A172 (cell line): ENCODE data around the gene NR2F1-AS1. TPM values are rescaled to one million over a fixed set of nuclear protein-coding genes. Genes with fewer than 3 reads are reported as not detected.
"Not testable (repeated sequence)": the region's sequence is repeated elsewhere in the genome, so short reads cannot be mapped to it uniquely, and the experiment has no call there.

Experiments used
- DNase-seq: peaks from one replicate; pipeline ENCODE4 v3.0.0-alpha.2; 2015; ENCODE audit warnings: low spot score
- total RNA-seq: library from RNA; depleted of rRNA; stranded (reverse); fragments of >200 nt; shearing (Covaris generic); gene quantifications from 2 replicates; pipeline ENCODE4 v1.2.3, GENCODE V29; 2014

Gene NR2F1-AS1
- total RNA-seq, 1 experiment from 2014 or later = 24.4 TPM

DNA sequence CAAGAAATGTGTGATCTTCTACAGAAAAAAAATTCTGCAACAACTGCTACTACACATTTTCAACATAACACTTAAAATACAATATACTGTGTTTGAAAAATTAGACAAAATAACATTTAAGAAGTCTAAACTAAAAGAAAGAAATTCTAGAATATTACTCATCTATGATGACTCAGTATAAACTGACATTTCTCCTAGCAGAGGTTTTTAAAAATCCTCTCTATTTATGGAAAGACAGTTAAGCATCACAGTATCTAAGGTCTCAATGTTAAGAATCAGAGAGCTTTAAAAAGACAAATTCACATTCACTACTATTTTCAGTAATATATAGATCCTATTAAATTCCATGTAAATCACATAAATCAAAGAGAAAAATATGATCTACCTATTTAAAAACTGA is 61.3 kb downstream of the NR2F1-AS1 start:
- no peak for DNase-seq

DNA sequence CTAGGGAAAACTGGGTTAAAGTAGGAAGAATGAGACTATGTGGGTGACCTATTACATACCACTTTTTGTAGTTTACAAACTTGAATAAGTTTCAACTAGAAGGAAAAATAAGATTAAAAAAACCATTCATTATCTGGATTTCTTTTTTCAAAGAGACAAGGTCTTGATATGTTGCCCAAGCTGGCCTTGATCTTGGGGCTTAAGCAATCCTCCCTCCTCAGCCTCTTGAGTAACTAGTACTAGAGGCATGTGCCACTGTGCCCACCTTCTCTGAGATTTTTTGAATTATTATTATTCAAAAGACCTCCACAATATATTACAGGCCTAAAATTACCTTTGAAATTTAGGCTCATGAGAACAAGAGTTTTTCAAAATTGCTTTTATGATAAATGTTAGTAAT is 63.2 kb downstream of the NR2F1-AS1 start:
- no peak for DNase-seq

DNA sequence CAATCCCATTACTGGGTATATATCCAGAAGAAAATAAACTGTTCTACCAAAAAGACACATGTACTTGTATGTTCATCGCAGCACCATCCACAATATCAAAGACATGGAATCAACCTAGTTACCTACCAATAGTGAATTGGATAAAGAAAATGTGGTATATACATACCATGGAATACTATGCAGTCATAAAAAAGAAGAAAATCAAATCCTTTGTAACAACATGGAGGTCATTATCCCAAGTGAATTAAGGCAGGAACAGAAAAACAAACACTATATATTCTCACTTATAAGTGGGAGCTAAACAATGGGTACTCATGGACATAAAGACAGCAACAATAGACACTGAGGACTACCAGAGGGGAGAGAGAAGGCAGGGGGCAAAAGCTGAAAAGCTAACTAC is 67.7 kb downstream of the NR2F1-AS1 start:
- DNase-seq = no peak

DNA sequence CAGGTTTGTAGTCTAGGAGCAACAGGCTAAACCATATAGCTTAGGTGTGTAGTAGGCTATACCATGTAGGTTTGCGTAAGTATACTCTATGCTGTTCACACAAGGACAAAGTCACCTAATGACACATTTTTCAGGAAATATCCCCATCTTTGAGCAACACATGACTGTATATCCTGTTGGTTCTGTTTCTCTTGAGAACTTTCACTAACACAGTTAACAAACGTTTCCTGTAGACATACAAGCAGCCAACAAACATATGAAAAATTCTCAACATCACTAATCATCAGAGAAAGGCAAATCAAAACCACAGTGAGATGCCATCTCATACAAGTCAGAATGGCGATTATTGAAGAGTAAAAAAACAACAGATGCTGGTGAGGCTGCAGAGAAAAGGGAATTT is 68.2 kb downstream of the NR2F1-AS1 start:
- DNase-seq = peak; percentile 80

DNA sequence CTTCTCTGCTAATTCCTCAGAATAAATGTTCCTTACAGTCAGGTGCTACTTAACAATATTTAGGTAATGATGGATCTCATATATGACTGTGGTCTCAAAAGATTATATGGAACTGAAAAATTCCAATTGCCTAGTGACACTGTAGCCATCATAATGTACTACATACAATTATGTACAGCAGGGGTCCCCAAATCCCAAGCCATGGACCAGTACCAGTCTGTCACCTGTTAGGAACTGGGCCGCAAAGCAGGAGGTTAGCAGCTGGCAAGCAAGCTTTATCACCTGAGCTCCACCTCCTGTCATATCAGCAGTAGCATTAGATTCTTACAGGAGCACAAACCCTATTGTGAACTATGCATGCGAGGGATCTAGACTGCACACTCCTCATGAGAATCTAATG is 69.6 kb downstream of the NR2F1-AS1 start:
- DNase-seq = no peak

DNA sequence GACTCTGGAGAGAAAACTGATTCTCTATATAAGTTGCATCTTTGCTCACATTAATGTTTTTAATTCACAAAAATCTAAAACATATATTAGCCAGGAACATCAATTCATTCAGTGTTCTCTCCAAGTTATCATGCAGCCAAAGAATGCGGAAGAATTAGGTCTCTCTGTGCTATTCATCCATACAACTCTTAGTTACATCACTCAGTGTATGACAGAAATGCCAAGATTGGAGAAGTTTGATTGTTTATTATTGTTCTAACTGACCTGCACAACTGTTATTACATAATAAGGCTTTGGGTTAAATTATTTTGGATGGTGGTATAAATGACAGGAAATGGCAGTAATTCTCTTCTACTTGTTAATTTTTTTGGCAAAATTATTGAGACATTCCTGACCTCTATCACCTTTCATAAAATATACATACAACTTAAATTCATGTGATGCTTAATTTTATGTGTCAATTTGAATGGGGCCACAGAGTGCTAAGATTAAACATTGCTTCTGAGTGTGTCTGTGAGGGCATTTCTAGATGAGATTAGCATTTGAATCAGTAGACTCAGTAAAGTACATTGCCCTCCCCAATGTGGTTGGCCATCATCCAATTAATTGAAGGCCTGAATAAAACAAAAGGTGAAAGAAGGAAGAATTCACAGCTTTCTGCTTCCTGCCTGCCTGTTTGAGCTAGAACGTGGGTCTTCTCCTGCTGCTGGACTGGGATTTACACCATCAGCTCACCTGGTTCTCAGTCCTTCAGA is 70.2 kb downstream of the NR2F1-AS1 start:
- DNase-seq = no peak

DNA sequence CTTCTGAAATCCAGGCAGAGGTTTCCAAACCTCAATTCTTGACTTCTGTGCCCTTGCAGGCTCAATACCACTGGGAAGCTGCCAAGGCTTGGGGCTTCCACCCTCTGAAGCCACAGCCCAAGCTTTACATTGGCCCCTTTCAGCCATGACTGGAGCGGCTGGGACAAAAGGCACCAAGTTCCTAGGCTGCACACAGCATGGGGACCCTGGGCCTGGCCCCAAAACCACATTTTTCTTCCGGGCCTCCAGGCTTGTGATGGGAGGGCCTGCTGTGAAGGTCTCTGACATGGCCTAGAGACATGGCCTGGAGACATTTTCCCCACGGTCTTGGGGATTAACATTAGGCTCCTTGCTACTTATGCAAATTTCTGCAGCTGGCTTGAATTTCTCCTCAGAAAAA is 75.5 kb downstream of the NR2F1-AS1 start:
- not testable (repeated sequence) for DNase-seq

DNA sequence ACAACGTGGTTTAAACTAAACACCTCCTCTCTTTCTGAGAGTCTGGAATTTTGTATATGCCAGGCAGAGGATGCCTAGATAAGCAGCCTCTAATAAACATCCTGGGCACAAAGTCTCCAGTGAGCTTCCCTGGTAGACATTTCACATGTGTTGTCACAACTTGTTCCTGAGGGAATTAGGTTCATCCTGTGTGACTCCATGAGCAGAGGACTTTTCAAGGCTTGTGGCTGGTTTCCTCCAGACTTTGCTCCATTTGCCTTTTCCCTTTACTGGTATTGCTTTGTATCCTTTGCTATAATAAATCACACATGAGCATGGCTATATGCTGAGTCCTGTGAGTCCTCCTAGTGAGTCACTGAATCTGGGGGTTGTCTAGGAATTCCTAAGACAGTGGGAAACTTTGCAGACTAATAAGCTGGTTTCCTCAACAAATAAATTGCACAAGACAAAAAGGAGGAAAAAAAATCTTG is 77.4 kb downstream of the NR2F1-AS1 start:
- DNase-seq = peak; percentile 91

DNA sequence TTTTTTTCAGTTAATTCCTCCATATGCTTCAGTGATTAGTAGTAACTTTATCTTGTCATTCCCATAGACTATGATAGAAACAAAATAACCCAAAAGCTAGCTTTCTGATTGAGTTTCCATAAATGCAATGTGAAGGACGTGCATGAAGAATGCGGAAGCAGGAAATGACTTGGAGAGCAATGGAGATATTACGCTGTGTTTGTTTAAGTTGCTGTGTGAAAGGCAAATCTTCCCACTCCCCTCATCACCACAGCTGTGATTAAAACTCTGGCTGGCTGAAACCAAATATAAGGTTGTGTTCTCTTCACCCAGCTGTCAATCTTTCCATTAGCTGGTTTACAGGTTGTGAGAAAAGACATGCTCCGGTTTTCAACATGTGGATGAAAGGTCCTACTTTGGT is 83.9 kb downstream of the NR2F1-AS1 start:
- DNase-seq = no peak

DNA sequence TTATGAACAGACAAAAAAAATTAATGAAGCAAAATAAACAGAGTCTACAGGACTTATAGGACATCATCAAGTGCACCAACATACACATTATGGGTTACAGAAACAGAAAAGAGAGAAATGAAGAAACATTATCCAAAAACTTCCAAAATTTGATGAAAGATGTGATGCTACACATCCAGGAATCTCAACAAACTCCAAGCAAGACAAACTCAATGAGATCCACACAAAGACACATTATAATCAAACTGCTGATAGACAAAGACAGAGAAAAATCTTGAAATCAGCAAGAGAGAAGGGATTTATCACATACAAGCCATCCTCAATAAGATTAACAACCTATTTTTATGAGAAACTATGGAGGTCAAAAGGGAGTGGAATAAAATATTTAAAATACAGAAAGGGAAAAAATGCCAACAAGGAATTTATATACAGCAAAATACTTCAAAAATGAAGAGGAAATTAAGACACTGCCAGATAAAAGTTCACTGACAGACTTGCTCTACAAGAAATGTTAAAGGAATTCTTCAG is 101.0 kb downstream of the NR2F1-AS1 start:
- DNase-seq = no peak

DNA sequence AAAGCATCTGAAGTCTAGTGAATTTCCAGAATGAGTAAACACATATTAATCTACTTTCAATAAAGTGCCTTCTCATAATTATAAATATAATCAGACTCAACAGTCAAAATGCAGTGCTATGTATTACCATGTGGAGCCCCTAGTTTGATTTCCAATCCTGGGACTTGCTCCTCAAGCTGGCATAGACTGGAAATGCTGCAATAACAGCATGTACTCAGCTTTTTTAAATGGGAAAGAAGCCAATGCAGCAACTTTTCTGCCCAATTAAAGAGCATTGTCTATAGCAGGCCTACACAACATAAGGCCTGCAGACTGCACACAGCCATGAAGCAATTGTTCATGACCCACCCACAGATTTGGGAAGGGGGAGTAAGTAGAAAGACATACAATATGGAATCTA is 103.2 kb downstream of the NR2F1-AS1 start:
- no peak for DNase-seq

DNA sequence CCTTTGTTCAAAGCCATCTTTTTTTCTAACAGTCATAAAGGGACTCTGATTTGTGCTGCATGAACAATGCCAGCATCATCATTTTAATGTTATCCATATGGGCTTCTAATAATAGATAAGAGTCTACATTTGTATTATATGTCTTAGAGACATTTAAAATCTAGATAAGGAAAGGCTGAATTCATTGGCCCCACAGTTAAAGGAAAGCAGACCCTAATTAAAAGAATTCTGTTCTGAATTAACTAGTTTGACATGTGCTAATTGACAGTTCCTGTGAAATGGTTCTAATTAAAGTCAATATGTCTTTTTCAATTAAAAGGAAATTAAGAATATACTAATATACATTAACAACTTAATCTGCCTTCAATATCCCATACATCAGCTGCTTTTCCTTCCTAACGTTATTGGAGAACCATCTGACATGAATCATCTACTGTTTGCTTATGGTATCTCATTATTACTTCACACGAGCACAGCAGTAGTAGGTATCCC is 104.7 kb downstream of the NR2F1-AS1 start:
- DNase-seq = no peak

DNA sequence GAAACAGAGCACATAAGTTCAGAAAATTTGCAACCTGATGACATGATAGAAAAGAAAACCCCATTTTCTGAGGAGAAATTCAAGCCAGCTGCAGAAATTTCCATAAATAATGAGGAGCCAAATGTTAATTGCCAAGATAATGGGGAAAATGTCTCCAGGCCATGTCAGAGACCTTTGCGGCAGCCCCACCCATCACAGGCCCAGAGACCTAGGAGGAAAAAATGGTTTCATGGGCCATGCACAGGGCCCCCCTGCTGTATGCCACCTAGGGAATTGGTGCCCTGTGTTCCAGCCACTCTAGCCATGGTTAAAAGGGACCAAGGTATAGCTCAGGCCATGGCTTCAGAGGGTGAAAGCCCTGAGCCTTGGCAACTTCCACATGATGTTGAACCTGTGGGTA is 118.1 kb downstream of the NR2F1-AS1 start:
- DNase-seq = no peak

DNA sequence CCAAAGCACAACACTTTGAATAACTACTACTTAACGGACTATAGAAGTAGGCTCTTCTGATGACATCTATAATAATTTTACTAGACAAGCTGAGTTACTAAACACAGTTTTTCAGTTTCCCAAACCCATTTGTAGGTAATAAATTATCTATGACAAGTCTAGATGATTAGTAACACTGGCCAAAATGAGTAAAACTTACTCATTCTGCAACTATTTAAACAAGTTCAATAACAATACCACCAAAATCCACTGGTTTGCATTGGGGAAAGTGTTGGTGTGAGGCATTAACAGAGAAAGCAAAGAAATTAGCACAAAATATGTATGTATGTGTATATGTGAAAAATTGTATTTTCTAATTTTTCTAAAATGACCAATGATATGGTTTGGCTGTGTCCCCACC is 119.3 kb downstream of the NR2F1-AS1 start:
- DNase-seq = peak; percentile 37

DNA sequence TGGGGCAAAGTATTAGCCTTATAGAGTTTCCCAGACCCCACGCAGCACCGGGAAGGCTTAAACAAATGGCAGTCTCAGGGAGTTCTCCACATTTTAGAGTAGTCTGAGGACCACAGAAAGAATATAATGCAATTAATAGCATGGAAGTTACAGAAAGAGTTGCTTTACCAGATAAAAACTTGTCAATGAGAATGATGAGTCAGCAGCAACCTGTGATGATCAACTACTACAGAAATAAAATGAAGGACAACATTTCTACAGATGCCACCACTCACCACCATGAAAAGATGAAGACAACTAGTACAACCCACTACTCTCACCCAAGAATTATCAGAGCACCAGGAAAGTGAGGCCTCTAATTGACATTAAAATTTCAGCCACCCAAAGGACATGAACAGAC is 120.7 kb downstream of the NR2F1-AS1 start:
- no peak for DNase-seq

DNA sequence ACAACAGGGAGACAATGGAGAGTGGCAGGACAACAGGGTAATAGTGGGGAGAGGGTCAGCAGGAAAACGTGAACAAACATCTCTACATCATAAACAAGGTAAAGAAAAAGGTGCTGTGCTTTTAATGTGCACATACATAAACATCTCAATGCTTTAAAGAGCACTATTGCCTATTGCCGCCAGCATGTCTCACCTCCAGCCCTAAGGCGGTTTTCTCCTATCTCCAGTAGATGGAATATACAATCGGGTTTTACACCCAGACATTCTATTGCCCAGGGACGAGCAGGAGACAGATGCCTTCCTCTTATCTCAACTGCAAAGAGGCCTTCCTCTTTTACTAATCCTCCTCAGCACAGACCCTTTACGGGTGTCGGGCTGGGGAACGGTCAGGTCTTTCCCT is 124.2 kb downstream of the NR2F1-AS1 start:
- DNase-seq = not testable (repeated sequence)

DNA sequence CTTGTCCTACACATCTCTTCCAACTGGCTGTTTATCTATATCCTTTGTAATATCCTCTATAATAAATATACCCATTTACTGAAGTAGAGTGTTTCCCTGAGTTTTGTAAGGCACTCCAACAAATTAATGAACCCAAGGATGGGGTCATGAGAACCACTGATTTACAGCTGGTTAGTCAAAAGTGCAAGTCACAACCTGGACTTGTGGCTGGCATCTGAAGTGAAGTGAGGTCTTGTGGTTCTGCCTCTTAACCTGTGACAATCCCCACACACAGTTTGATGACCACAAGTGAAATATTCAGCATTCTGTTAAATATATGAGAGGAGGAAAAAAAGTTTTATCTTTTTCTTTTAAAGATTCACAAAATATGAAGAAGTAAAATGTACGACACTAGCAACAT is 126.1 kb downstream of the NR2F1-AS1 start:
- no peak for DNase-seq

DNA sequence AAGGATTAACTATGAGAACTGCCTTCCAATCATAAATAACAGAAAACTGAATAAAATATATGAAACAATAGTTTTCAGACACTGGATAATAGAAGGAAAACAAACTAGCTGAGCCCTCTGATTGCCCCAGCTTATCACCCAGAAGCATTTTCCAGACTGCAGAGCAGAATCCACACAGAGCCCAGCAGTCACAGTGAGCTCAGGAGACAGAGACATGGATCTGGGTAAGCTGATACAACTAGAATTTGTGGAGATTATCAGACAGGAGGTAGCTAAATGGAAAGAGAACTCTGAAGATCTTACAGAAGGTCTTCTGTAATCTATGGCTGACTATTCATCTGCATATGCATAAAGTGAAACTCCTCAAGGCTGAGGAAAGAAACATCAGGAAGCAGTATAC is 128.8 kb downstream of the NR2F1-AS1 start:
- DNase-seq = no peak

DNA sequence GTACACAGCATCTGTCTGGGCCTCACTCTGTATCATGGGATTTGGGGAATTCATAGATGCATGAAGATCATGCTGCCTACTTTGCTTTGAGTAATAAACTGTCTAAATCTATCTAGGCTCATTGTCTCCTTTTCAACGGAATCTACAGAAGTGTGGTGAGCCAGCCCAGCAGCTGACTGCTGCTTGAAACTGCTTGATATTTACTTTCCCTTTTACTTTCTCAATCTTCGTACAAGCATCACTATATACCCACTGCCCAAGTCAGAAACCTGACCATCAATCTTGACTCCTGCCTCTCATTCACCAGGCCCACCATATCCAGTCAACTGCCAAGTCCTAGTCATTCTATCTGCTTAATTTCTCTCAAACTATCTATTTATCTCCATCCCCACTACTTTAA is 142.9 kb downstream of the NR2F1-AS1 start:
- no peak for DNase-seq

DNA sequence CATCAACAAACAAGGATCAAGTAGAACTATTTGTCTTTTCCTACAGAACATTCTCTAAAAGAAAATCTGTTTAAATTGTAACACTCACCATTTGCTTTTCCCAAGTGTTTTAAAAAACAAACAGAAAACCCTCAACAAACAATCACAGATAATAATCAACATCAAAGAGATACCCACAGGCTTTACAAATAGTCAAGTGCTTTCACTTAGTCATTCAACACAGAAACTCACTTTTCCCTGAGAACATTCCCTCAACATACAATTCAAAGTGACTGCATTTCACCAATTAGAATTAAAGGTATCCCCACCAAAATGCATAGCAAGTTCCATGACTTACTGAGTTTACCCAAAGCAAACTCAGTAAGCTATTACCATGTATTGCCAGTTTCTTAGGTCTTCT is 144.9 kb downstream of the NR2F1-AS1 start:
- no peak for DNase-seq

DNA sequence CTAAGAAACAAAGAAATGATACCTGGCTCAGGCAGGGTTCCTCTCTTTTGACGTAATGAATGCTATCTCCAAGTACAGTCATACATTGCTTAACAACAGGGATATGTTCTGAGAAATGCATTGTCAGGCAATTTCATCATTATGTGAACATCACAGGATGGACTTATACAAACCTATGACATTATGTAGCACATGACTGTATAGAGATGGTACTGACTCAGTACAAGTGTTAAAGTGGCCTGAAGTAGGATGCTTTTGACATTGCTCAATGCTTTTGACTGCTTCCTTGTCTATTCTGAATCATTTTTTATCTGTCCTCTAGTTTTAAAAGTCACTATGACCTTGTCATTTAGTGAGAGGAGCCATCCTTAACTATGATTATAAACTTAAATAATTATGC is 147.6 kb downstream of the NR2F1-AS1 start:
- DNase-seq = peak; percentile 18

DNA sequence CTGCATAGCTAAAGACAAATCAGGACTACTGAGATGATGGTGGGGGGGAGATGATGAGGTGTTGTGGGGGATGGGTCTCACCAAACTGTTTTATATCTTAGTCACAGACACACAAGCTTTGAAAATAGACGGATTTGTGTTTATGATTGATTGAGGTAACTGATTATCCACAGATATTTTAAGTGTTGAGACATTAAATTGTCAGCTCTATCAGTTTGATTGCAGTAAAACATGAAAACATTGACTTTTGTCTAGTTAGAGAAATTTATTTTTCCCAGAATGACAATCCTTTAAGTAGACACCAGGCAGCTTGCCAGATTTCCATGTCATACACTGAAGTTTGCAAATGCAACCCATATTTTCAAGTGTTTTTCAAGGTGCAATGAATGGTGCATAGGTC is 149.8 kb downstream of the NR2F1-AS1 start:
- no peak for DNase-seq

DNA sequence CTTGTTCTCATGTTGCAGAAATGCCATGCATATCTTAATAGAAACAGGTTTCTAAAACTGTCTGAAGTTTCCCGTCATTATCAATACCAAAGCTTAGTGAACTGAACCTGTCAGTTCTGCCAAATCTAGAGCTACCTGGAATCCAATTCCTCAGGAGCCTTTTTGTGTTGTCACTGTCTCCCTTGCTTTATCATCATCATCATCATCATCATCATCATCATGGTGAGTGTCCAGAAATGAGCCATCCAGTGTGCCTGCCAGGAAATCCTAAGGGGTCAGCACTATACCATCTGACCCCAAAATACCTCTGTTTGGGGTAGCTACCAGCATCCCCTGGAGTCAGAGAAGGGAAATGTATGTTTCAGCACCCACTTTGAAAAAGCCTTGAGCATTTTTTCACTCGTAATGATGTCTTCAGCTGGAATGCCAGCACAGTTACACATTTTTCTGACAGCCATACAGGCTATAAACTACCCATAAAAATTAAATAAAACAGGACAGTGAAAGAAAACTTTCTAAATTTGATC is 150.3 kb downstream of the NR2F1-AS1 start:
- no peak for DNase-seq
